Liver (tissue), 3 donors: ENCODE data around the gene MPZ.

Source experiments
- ATF3 ChIP-seq: IDR thresholded peaks from 2 replicates; pipeline ENCODE4 v1.6.1; 2016; ENCODE audit warnings: antibody characterized with exemption
- CTCF ChIP-seq: fragments of 150-350 bp; IDR thresholded peaks from 2 replicates; pipeline ENCODE4 v1.5.1; 2017; ENCODE audit warnings: improper control_type of control experiment, low read depth, low read length; ENCODE audit not compliant: missing input control
- EGR1 ChIP-seq, 2 donors: IDR thresholded peaks; 2 replicates each; pipeline ENCODE4 v1.6.1; 2016 to 2018; ENCODE audit warnings: antibody characterized with exemption in 2 of 2, low read depth in 2 of 2
- GABPA ChIP-seq, 2 donors: IDR thresholded peaks in 1 of 2; conservative IDR thresholded peaks in 1 of 2; 2 replicates each; pipeline ENCODE4 v1.6.1; 2016; ENCODE audit warnings: antibody characterized with exemption in 2 of 2, mild to moderate bottlenecking in 1 of 2, moderate library complexity in 1 of 2
- JUND ChIP-seq, 2 donors: IDR thresholded peaks; 2 replicates each; pipeline ENCODE4 v1.6.1; 2016; ENCODE audit warnings: antibody characterized with exemption in 2 of 2
- RAD21 ChIP-seq, 2 donors: IDR thresholded peaks; 2 replicates each; pipeline ENCODE4 v1.6.1; 2016; ENCODE audit warnings: antibody characterized with exemption in 2 of 2, mild to moderate bottlenecking in 2 of 2
- REST ChIP-seq: IDR thresholded peaks from 2 replicates; pipeline ENCODE4 v1.6.1; 2016; ENCODE audit warnings: antibody characterized with exemption, mild to moderate bottlenecking
- RXRA ChIP-seq, 2 donors: IDR thresholded peaks; 2 replicates each; pipeline ENCODE4 v1.6.1; 2017 to 2018; ENCODE audit warnings: antibody characterized with exemption in 2 of 2, mild to moderate bottlenecking in 1 of 2
- SP1 ChIP-seq: IDR thresholded peaks from 2 replicates; pipeline ENCODE4 v1.6.1; 2018; ENCODE audit warnings: antibody characterized with exemption, mild to moderate bottlenecking
- TAF1 ChIP-seq: conservative IDR thresholded peaks from 2 replicates; pipeline ENCODE4 v1.6.1; 2016; ENCODE audit warnings: antibody characterized with exemption, mild to moderate bottlenecking
- YY1 ChIP-seq: IDR thresholded peaks from 2 replicates; pipeline ENCODE4 v1.6.1; 2016; ENCODE audit warnings: antibody characterized with exemption, mild to moderate bottlenecking
- TF ChIP-seq, protein P1 (sequence below): IDR thresholded peaks from 2 replicates; pipeline ENCODE4 v1.6.1; 2016; ENCODE audit warnings: antibody characterized with exemption
- donor health status: healthy.
- donor health status: healthy.

GRCh38 chr1:161350671-161351070 lies 40.9 kb upstream of the MPZ start:
- TF ChIP-seq CTCF (no peak), RXRA (IDR thresholded peaks at IDR 0.05) (no peak), TAF1 (no peak), GABPA (IDR thresholded peaks at IDR 0.05 in 1 of 2, conservative IDR thresholded peaks at IDR 0.05 in 1 of 2) (no peak), YY1 (no peak), ATF3 (no peak), JUND (IDR thresholded peaks at IDR 0.05) (no peak), REST (no peak), SP1 (no peak), EGR1 (IDR thresholded peaks at IDR 0.05; ENCODE audit: low read depth in 2 of 2) (no peak), RAD21 (IDR thresholded peaks at IDR 0.05) (no peak)
- TF ChIP-seq, protein P1, sequence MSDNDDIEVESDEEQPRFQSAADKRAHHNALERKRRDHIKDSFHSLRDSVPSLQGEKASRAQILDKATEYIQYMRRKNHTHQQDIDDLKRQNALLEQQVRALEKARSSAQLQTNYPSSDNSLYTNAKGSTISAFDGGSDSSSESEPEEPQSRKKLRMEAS, result no peak
